ENCODE results near the gene LETMD1.
A peak's percentile ranks its signal among the peaks of the same experiment; 100 is the strongest.
"Not testable (repeated sequence)": the region's sequence is repeated elsewhere in the genome, so short reads cannot be mapped to it uniquely, and the experiment has no call there.

Gene LETMD1

DNA sequence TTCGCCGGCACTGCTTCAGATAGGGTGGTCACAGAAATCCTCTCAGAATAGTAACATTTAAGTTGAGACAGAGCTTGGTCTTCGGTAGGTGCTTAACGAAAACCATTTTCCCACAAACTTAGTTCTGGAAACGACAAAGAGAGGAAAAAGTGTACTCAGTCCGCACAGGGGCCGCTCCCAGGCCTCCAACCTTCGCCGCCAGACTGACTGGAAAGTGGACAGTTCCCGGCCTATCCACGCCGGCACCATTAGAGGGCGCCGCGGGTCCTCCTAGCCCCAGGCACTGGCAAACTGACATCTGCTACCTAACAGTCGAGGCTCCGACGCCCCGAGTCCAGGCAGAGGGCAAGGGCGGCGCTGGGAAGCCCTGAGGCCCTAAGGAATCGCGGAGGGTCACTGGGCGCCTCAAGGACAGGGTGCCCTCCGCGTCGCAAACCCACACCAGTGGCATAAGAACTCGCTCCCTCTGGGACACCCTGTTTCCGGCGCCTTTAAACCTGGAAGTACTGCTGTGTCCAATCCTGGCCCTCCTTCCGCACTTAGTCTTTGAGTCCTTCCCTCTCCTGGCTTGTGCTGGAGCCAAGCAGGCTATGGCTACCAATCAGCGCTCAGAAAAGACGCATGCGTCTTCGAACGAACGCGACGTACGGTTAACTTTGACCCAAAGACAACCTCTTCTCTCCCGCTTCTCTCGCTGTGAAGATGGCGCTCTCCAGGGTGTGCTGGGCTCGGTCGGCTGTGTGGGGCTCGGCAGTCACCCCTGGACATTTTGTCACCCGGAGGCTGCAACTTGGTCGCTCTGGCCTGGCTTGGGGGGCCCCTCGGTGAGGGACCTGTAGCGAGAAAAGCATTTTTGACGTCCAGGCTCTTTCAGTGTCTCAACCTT is at the start of gene LETMD1:
Gene LETMD1 (plus strand): TSS at position 673 of the 886 bp plus-strand sequence. CDS start 30 bp downstream, at position 703.
- DNase-seq = peak; percentile 97 to 98

GRCh38 chr12:50999093-50999492 is 49.0 kb upstream of the LETMD1 start:
- no peak for DNase-seq

DNA sequence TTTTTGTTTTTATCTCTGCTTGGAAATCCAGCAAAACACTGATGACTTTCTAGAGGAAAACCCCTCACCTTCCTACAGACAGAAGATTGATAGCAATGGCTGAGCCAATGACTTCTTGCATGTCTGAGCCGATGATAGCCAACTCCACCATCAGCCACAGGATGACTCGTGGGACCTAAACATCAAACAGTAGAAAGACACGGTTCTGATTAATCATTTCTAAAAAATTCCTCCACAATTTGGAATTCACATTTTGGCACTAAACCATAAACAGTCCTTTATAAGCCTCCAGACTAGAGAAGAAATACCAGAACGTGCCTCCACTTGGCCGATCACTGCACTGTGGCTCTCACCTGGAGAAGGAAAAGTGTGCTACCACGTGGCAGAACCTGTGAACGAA is 47.9 kb upstream of the LETMD1 start:
- no peak for DNase-seq

DNA sequence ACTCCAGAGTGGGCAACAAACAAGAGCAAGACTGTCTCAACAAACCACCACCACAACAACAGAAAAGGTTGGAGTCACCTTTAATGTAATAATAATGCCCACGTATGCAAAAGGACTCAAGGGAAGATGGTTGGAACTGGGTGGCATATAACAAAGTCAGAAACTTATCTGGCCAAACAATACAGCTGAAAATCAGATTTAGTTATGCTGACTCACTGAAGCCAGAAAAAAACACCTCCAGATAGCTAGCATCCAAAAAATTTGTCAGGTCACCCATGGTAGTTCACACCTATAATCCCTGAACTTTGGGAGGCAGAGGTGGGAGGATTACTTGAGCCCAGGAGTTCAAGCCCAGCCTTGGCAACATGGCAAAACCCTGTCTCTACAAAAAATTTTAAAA is 46.3 kb upstream of the LETMD1 start:
- no peak for DNase-seq

GRCh38 chr12:51004504-51004903 is 43.6 kb upstream of the LETMD1 start:
- no peak for DNase-seq

GRCh38 chr12:51005030-51005429 is 43.1 kb upstream of the LETMD1 start:
- DNase-seq = no peak

GRCh38 chr12:51005671-51006070 is 42.5 kb upstream of the LETMD1 start:
- DNase-seq = no peak

DNA sequence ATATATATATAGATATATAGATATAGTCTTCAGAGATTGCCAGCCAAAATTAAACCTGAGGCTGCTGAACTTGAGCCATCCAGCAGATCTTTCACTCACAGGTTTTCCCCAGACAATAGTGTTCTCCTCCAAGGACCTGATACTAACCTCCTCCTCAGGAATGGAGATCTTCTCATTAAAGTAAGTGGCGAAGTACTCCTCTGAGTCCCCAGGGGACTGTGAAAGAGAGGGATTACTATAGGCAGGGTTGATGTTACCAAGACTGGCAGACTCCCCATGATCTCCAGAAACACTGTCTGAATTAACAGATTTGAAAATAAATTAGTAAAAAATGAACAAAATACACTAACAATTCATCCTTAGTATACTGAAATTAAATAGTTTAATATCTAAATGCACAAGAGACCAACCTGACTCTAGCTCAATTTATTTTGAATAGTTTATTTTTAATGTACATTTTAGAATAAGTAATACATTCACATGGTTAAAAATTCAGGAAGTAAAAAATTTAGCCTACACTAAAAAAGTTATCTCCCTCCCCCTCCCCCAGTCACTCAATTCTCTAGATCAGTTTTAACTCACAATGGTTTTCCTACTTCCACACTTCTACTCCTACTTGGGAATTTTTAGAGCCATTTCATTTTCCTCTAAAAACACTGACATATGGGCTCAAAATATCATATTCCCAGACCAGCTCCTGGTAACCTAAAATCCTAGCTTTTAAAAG is 39.6 kb upstream of the LETMD1 start:
- no peak for DNase-seq

- no peak for DNase-seq
These were observed 39.1 kb upstream of the LETMD1 start for GRCh38 chr12:51009056-51009440.

DNA sequence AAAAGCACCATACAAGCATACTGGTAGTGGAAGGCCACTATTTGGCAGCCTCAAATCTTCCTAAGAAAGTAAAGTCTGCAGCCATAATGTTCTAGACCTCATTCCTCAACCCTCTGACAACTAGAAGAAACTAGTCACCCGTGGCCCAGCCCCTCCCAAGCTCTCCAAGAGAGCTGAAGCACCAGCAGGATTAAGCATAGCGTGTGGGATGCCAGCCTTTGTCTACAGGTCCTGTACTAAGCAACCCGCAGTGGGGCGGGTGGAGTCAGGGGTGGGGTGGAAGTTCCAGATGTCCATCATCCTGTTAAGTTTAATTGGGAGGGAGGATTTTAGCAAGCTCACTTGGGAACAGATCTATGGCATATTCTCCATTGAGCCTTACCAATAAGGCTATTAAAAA is 36.2 kb upstream of the LETMD1 start:
- no peak for DNase-seq

- no peak for DNase-seq
These were observed 35.4 kb upstream of the LETMD1 start for GRCh38 chr12:51012570-51013236.

GRCh38 chr12:51013441-51013840 is 34.7 kb upstream of the LETMD1 start:
- DNase-seq = no peak

- not testable (repeated sequence) for DNase-seq
These were observed 33.7 kb upstream of the LETMD1 start for GRCh38 chr12:51014467-51014866.

- DNase-seq = no peak
These were observed 30.7 kb upstream of the LETMD1 start for GRCh38 chr12:51017452-51017851.

DNA sequence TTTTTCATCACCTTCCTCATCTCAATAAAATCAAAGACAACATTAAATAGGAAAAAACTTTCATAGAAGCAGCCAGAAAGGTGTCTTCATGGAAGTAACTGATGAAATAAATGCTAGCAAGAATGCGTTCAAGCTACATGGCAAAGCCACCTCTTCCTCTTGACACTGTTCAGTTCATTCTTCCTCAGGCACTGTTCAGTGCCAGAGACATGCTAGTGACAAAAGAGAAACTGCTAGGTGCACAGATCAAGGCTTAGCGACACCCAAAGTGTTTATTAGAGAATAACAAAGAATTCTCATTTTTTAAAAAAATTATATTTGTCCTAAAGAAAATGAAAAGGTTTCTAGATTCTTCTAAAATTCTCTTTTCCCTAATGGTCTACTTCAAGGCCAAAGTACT is 29.2 kb upstream of the LETMD1 start:
- DNase-seq = no peak

DNA sequence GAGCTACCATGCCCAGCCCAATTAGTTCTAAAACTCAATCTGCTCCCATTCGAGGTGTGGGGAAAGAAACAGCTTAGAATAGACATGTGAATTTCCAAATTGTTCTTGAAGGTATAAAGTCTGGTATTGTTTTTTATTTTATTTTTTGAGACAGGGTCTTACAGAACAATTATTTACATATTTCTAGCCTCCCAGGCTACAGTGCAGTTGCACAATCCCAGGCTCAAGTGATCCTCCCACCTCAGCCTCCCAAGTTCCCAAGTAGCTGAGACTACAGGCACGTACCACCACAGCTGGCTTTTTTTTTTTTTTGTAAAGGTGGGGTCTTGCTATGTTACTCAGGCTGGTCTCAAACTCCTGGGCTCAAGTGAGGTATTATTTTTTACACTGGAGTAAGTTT is 28.2 kb upstream of the LETMD1 start:
- no peak for DNase-seq

GRCh38 chr12:51020448-51021182 is 27.5 kb upstream of the LETMD1 start:
- DNase-seq = no peak

DNA sequence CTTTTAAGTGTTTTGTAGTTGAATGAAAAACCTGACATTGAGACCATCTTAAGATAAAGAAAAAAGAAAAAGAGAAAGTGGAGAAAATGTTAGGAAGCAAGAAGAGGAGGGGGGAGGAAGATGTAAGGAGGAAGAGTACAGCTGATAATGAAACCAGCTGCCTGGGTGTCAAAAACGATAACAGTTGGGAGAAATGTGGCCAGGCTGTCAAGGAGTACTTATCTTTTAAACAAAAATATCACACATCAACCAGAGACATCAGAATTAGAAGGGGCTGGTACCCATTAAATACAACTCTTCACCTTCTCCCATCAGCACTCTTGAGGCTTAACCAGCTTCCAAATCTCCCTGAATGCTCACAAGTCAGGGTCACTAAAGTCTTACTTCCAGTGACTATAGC is 26.4 kb upstream of the LETMD1 start:
- DNase-seq = no peak

- no peak for DNase-seq
These were observed 24.3 kb upstream of the LETMD1 start for GRCh38 chr12:51023625-51024382.

GRCh38 chr12:51025338-51025835 is 22.7 kb upstream of the LETMD1 start:
- no peak for DNase-seq

GRCh38 chr12:51025836-51026638 is 22.1 kb upstream of the LETMD1 start, which contains the start of gene SLC11A2:
Gene SLC11A2 (minus strand): TSS chr12:51026384. CDS start chr12:51010728, 15,656 bp downstream.
- peak; percentile 93 to 97 for DNase-seq
